ENCODE measurements around the gene CYP19A1.

DNA sequence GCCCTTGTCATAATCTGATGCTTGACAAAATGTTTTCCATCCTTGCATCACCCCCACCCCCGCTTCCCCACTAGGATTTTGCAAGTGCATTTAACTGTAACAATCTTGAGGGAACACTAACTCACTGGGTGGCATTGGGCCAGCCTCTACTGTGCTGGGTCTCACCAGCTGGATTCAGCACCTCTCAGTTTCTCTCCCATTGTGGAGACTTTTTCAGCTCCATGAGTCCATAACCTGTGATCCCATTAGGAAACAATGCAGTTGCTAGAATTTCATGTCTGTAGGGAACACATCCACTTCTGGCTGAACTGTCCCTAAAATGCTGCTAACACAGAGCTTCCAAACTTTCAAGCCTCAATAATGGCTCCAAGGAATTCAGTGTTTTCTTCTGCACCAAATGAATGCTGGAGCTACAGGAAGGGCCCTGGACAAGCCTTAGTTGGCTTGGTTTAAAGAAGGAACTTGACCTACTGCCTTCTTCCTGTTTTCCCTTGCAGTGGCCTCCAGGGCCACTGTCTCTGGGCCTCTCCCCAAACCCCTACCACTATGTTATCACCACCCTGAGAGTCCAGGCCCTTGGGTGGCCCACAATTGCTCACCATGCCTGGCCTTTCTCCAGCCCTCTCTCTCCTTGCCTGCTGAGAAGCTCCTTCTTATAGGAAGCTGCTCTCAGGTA lies 15.6 kb downstream of the CYP19A1 start:
- TF ChIP-seq, protein P1, sequence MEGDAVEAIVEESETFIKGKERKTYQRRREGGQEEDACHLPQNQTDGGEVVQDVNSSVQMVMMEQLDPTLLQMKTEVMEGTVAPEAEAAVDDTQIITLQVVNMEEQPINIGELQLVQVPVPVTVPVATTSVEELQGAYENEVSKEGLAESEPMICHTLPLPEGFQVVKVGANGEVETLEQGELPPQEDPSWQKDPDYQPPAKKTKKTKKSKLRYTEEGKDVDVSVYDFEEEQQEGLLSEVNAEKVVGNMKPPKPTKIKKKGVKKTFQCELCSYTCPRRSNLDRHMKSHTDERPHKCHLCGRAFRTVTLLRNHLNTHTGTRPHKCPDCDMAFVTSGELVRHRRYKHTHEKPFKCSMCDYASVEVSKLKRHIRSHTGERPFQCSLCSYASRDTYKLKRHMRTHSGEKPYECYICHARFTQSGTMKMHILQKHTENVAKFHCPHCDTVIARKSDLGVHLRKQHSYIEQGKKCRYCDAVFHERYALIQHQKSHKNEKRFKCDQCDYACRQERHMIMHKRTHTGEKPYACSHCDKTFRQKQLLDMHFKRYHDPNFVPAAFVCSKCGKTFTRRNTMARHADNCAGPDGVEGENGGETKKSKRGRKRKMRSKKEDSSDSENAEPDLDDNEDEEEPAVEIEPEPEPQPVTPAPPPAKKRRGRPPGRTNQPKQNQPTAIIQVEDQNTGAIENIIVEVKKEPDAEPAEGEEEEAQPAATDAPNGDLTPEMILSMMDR (IDR thresholded peaks at IDR 0.05): no peak
- TF ChIP-seq EP300 (IDR thresholded peaks at IDR 0.05): no peak
